Duodenal mucosa (tissue), 2 donors: ENCODE results near the gene SCAI.
"Not testable (repeated sequence)": the region's sequence is repeated elsewhere in the genome, so short reads cannot be mapped to it uniquely, and the experiment has no call there.

Experiments used
- H3K27ac ChIP-seq: one replicate; pipeline ENCODE4 v1.7.0; 2013; ENCODE audit warnings: low read depth, low read length
- H3K27me3 ChIP-seq, 2 donors: one replicate each; pipeline ENCODE4 v1.7.0; 2013; ENCODE audit warnings: low read length in 2 of 2, control low read depth in 1 of 2; ENCODE audit not compliant: insufficient read depth in 2 of 2, control insufficient read depth in 1 of 2
- H3K36me3 ChIP-seq, 2 donors: one replicate each; pipeline ENCODE4 v1.7.0; 2013; ENCODE audit warnings: low read length in 2 of 2, control low read depth in 1 of 2; ENCODE audit not compliant: insufficient read depth in 2 of 2, control insufficient read depth in 1 of 2
- H3K4me1 ChIP-seq, 2 donors: one replicate each; pipeline ENCODE4 v1.7.0; 2013; ENCODE audit warnings: low read length in 2 of 2, control low read depth in 1 of 2; ENCODE audit not compliant: insufficient read depth in 2 of 2, control insufficient read depth in 1 of 2
- H3K4me3 ChIP-seq, 2 donors: one replicate each; pipeline ENCODE4 v1.7.0; 2013; ENCODE audit warnings: low read length in 2 of 2, low read depth in 1 of 2
- H3K9ac ChIP-seq, 2 donors: one replicate each; pipeline ENCODE4 v1.7.0; 2013; ENCODE audit warnings: low read length in 2 of 2, low read depth in 1 of 2
- H3K9me3 ChIP-seq, 2 donors: one replicate each; pipeline ENCODE4 v1.7.0; 2013; ENCODE audit warnings: low read length in 2 of 2, control low read depth in 1 of 2; ENCODE audit not compliant: control insufficient read depth in 1 of 2

The SCAI gene

DNA sequence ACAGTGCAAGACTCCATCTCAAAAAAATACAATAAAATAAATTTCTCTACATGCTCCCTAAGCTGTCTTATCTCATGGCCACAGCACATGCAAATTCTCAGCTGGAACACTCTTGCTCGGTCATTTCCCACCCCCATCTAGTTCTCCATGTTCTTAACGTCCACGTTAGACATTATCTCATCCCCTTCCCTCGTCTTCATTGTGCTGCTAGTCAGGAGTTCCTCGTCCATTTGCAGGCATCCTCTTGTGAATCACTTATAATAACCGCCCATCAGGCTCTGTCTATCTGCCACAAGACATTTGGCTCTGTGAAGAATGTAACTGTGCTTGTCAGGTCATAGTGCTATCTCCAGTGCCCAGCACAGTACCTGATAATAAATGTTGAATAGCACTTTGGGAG lies 169.5 kb downstream of the SCAI start:
- Histone ChIP-seq H3K4me1 (no peaks in the 10 kb centered on the region), H3K9ac (no peak overlapping the region), H3K36me3 (peaks cover 0 to 13% of the 10 kb centered on the region in 2 donors), H3K9me3 (no peaks in the 10 kb centered on the region), H3K4me3 (no peak overlapping the region), H3K27ac (no peak overlapping the region), H3K27me3 (no peaks in the 10 kb centered on the region)

DNA sequence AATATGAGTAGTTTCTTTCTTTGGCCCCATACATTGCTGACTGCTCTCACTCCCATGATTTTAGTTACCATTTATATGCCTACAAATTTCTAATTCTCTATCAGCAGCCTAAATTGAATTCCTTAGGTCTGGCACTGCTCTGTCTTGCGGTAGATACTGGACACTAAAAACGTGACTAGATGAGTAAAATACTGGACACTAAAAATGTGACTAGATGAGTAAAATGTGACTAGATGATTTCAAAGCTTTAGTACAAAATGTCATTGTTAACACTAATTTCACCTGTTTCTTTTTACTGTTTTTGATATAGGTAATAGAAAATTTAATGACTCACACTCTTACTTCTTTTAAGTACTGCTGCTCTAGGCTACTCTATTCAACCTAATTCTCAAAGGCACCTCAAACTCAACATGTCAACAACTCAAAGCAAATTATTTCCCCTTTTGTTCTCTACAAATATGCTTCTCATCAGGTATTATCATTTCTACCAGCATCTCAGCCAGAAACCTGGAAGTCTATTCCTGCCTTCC lies 171.0 kb downstream of the SCAI start:
- H3K9ac ChIP-seq: no peak overlapping the region
- no peak overlapping the region for H3K27ac ChIP-seq
- H3K4me1 ChIP-seq: no peaks in the 10 kb centered on the region
- H3K36me3 ChIP-seq: peaks cover 0 to 17% of the 10 kb centered on the region in 2 donors
- H3K27me3 ChIP-seq: no peaks in the 10 kb centered on the region
- H3K9me3 ChIP-seq: no peaks in the 10 kb centered on the region
- H3K4me3 ChIP-seq: no peak overlapping the region

DNA sequence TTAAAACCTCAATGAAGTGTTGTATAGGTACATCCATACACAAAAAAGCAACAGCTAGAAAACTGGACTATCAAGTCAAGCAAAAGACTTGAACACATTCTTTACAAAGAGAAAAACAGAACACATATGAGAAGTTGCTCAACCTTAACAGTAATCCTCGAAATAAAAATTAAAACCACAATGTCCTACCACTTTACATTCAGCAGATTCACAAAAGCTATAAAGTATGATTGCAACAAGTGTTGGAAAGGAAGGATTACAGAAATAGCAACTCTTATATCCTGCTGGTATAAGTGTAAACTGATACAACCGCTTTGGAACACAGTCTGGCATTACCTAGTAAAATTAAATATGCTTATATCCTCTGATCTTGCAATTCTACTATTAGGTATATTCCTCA lies 173.9 kb downstream of the SCAI start:
- Histone ChIP-seq H3K27me3 (no peaks in the 10 kb centered on the region), H3K27ac (no peak overlapping the region), H3K9me3 (no peaks in the 10 kb centered on the region), H3K4me1 (no peaks in the 10 kb centered on the region), H3K36me3 (peaks cover 0 to 12% of the 10 kb centered on the region in 2 donors), H3K4me3 (no peak overlapping the region), H3K9ac (no peak overlapping the region)

DNA sequence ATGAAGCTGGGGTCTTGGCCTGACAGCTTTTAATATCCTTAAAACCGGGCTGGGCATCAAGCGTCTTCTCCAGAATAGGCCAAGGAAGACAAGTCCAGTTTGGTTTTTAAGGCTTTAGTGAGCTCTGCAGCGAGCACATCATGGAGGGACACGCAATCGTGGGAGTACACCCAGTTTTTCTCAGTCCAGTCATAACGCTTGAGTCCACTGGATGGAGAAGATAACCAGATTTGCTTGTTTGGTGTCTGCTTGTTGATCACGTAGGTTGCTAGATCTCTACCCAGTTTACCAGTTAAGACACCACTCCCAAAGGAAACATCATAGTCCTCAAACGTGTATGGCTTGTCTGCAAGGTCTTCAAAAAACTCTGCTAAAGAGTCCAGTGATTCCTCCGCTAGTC lies 175.1 kb downstream of the SCAI start:
- Histone ChIP-seq H3K27ac (no peak overlapping the region), H3K27me3 (no peaks in the 10 kb centered on the region), H3K4me3 (no peak overlapping the region), H3K36me3 (peaks cover 0 to 12% of the 10 kb centered on the region in 2 donors), H3K9ac (no peak overlapping the region), H3K9me3 (no peaks in the 10 kb centered on the region), H3K4me1 (no peaks in the 10 kb centered on the region)

DNA sequence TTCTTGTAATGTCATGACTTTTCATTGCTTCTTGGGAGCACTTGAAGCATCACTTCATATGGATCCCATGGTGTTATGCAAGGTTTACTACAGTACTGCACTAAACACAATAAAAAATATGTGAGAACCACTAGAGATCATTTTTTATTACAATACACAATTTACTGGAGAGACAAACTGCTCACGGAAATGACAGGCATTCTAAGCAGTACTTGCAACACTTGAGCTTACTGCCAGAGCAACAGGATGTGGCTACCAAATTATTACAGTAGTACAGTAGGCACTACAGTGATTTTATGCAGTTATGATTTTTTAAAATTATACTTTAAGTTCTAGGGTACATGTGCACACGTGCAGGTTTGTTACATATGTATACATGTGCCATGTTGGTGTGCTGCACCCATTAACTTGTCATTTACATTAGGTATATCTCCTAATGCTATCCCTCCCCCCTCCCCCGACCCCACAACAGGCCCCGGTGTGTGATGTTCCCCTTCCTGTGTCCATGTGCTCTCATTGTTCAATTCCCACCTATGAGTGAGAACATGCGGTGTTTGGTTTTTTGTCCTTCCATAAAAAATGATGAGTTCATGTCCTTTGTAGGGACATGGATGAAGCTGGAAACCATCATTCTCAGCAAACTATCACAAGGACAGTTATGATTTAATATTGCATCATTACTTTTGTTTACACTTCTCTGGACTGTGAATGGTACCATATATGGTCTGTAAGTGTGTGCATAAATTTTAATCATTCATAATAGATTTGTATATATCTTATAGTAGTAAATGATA lies 177.4 kb downstream of the SCAI start:
- H3K9me3 ChIP-seq, H3K36me3 ChIP-seq, H3K9ac ChIP-seq, H3K27me3 ChIP-seq, H3K4me1 ChIP-seq, H3K4me3 ChIP-seq, H3K27ac ChIP-seq: not testable (repeated sequence)

DNA sequence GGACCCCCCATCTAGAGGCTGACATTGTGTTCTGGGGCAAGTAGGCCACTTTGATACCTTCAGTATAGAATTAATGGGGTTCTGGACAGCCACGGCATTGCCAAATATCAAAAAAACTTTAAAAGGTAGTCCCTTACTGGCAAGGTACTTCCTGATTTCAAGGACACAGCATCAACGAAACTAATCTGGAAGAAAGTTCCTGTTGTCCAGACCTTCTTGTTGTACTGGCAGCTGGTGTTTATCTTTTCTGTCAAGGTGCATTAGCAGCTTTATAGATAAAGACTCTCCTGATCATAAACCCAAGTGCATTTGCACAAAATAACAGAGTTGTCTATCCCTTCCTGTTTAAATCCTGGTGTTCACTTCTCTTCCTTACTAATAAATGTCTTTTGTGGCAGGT lies 178.7 kb downstream of the SCAI start:
- Histone ChIP-seq H3K27me3 (no peaks in the 10 kb centered on the region), H3K36me3 (peaks cover 0 to 8% of the 10 kb centered on the region in 2 donors), H3K27ac (no peak overlapping the region), H3K4me1 (no peaks in the 10 kb centered on the region), H3K9me3 (no peaks in the 10 kb centered on the region), H3K4me3 (no peak overlapping the region), H3K9ac (no peak overlapping the region)

DNA sequence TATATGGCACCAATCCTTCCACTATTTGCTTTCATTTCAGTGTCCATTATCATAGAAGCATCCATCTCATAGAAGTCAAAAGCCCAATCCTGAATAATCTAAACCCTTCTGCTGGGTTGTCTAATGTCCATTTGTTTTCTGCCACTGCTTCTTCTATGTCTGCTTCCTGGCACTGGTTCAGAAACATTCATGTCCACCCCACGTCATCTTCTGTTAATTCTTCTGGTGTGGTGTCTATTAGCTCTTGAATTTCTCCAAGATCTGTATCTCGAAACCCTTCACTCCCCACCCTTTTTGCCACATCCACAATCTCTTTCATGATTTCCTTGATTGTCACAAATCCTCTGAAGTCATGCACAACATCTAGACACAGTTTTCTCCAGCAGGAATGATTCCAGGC lies 179.3 kb downstream of the SCAI start:
- no peak overlapping the region for H3K27ac ChIP-seq
- peaks cover 0 to 8% of the 10 kb centered on the region in 2 donors for H3K36me3 ChIP-seq

DNA sequence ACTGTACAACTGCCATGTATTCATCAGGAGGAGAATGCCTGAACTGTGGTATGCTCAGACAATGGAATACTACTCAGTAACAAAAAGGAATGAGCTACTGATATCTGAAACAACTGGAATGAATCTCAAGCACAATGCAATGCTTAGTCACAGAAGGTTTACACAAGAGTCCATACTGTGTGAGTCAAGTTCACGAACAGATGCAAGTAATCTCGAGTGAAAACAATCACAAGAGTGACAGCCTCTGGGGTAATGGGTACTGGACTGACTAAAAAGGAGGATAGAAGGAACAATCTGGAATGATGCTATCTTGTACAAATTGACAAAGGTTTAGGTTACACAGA lies 182.9 kb downstream of the SCAI start:
- no peaks in the 10 kb centered on the region for H3K4me1 ChIP-seq
- no peak overlapping the region for H3K9ac ChIP-seq
- H3K27ac ChIP-seq: no peak overlapping the region
- no peaks in the 10 kb centered on the region for H3K27me3 ChIP-seq
- no peak overlapping the region for H3K4me3 ChIP-seq
- no peaks in the 10 kb centered on the region for H3K36me3 ChIP-seq
- H3K9me3 ChIP-seq: no peaks in the 10 kb centered on the region

More for the DNA sequence above, 179.3 kb downstream of the SCAI start:
- Histone ChIP-seq H3K27me3 (no peaks in the 10 kb centered on the region), H3K9ac (no peak overlapping the region), H3K4me1 (no peaks in the 10 kb centered on the region), H3K4me3 (no peak overlapping the region), H3K9me3 (no peaks in the 10 kb centered on the region)

DNA sequence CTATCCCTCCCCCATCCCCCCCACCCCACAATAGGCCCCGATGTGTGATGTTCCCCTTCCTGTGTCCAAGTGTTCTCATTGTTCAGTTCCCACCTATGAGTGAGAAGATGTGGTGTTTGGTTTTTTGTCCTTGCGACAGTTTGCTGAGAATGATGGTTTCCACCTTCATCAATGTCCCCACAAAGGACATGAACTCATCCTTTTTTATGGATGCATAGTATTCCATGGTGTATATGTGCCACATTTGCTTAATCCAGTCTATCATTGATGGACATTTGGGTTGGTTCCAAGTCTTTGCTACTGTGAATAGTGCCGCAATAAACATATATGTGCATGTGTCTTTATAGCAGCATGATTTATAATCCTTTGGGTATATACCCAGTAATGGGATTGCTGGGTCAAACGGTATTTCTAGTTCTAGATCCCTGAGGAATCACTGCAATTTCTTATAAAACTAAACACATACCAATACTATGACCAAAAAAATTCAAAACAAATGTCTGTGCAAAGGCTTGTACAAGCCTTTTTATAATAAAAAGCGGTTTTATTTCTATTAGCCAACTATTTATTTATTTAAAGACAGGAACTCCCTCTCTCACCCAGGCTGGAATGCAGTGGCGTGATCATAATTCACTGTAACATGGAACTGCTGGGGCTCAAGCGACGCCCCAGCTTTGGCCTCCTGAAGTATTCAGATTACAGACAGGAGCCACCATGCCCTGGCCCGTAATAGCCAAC lies 183.5 kb downstream of the SCAI start:
- not testable (repeated sequence) for H3K4me3 ChIP-seq, H3K9ac ChIP-seq, H3K9me3 ChIP-seq, H3K27me3 ChIP-seq, H3K4me1 ChIP-seq, H3K36me3 ChIP-seq, H3K27ac ChIP-seq

DNA sequence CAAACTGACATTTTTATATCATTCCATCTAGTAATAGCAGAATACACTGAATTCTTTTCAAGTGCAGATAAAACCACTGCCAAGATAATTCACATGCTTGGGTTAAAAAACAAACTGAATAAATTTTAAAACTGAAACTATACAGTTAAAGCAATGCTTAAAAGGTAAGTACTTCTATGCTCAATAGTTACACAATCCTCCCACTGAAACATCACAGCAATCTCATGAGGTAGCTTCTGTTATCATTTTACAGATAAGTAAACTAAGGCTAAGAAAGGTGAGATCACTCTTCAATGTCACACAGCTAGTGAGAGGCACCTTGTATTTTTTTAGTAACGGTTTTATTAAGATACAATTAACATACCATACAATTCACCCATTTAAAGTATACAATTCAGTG lies 189.1 kb downstream of the SCAI start:
- Histone ChIP-seq H3K36me3 (no peaks in the 10 kb centered on the region), H3K27ac (no peak overlapping the region), H3K27me3 (no peaks in the 10 kb centered on the region), H3K4me1 (no peaks in the 10 kb centered on the region), H3K4me3 (no peak overlapping the region), H3K9me3 (no peaks in the 10 kb centered on the region), H3K9ac (no peak overlapping the region)
